Panc1 (cell line): ENCODE data around the gene PSRC1. TPM values are rescaled to one million over a fixed set of nuclear protein-coding genes. Genes with fewer than 3 reads are reported as not detected.

Source experiments
- ATAC-seq: fragments of 200-7000 bp; cut with Tn5 transposase; 2 replicates; pipeline ENCODE4 v1.9.1; 2020; ENCODE audit warnings: mild to moderate bottlenecking, moderate library complexity
- BruUV-seq: library from RNA; stranded (reverse); fragments of 400-500 nt; replicated peaks from 2 replicates; lab custom pipeline; 2021; lab: Mats Ljungman, UMichigan
- CTCF ChIA-PET: fragments of 300-600 bp; sonication (Branson Sonifier 250); formaldehyde crosslinking; loops from one replicate; lab custom pipeline; 2022; ENCODE audit warnings: antibody characterized with exemption; lab: Charles Lee
- POLR2A ChIA-PET: fragments of 300-600 bp; sonication (Branson Sonifier 250); formaldehyde crosslinking; loops from one replicate; lab custom pipeline; 2022; ENCODE audit warnings: antibody characterized with exemption; lab: Charles Lee
- DNase-seq: peaks from one replicate; pipeline ENCODE4 v3.0.0-alpha.2; 2010; ENCODE audit warnings: low read depth, low spot score
- H3K27ac ChIP-seq: 2 replicates; pipeline ENCODE4 v1.5.1; 2011; ENCODE audit warnings: mild to moderate bottlenecking, low read length, inconsistent platforms
- H3K27me3 ChIP-seq: fragments of 200-500 bp; sonication (Bioruptor generic); 2 replicates; pipeline ENCODE4 v1.6.0; 2014; ENCODE audit warnings: low read length, inconsistent platforms; ENCODE audit not compliant: control insufficient read depth, insufficient read depth
- H3K36me3 ChIP-seq: fragments of 200-500 bp; sonication (Bioruptor generic); 2 replicates; pipeline ENCODE4 v1.5.1; 2014; ENCODE audit warnings: inconsistent platforms, mild to moderate bottlenecking, low read length, moderate library complexity; ENCODE audit not compliant: control insufficient read depth, insufficient read depth
- H3K4me1 ChIP-seq: 2 replicates; pipeline ENCODE4 v1.5.1; 2011; ENCODE audit warnings: inconsistent platforms, mild to moderate bottlenecking, low read length, moderate library complexity; ENCODE audit not compliant: control insufficient read depth, insufficient read depth
- H3K4me3 ChIP-seq, 2 experiments: 2 replicates each; pipeline ENCODE4 v1.5.1; 2011 to 2012; ENCODE audit warnings: low read depth in 2 of 2, low read length in 2 of 2, mild to moderate bottlenecking in 2 of 2, inconsistent platforms in 1 of 2, moderate library complexity in 1 of 2
- H3K9me3 ChIP-seq: fragments of 200-500 bp; sonication (Bioruptor generic); 2 replicates; pipeline ENCODE4 v1.5.1; 2014; ENCODE audit warnings: low read depth, mild to moderate bottlenecking, inconsistent platforms, low read length, moderate library complexity; ENCODE audit not compliant: control insufficient read depth, insufficient read depth
- POLR2AphosphoS5 ChIP-seq: IDR thresholded peaks from 2 replicates; pipeline ENCODE4 v1.6.1; 2012; ENCODE audit warnings: mild to moderate bottlenecking, low read depth, low read length, moderate library complexity
- SIN3A ChIP-seq: IDR thresholded peaks from 2 replicates; pipeline ENCODE4 v1.6.1; 2012; ENCODE audit warnings: low read depth, mild to moderate bottlenecking, low read length, moderate library complexity, borderline replicate concordance; ENCODE audit not compliant: insufficient read depth
- TCF7L2 ChIP-seq: IDR thresholded peaks from 2 replicates; pipeline ENCODE4 v1.6.1; 2011; ENCODE audit warnings: mild to moderate bottlenecking, low read depth, low read length, inconsistent platforms
- in situ Hi-C: cut with HindIII; loops from 2 replicates; pipeline ENCODE4 v1.10.0; 2016; ENCODE audit warnings: low sequenced_read_pairs, low pct_unique_long_range_greater_than_20kb
- intact Hi-C: fragments of 100-400 bp; cut with micrococcal nuclease; formaldehyde crosslinking; loops from one replicate; pipeline ENCODE4 v1.10.0; 2022; ENCODE audit not compliant: unreplicated experiment
- total RNA-seq: library from RNA; stranded (reverse); gene quantifications from one replicate; pipeline ENCODE4 v1.2.1, GENCODE V29; 2021; ENCODE audit not compliant: unreplicated experiment
- TF ChIP-seq, protein P1 (sequence below): fragments of 450-650 bp; IDR thresholded peaks from 2 replicates; pipeline ENCODE4 v1.5.1; 2017; ENCODE audit warnings: mild to moderate bottlenecking
- TF ChIP-seq, protein P2 (sequence below), 2 experiments: IDR thresholded peaks; 2 replicates each; pipeline ENCODE4 v1.6.1; 2011 to 2012; ENCODE audit warnings: low read depth in 2 of 2, control low read depth in 1 of 2, low read length in 1 of 2, mild to moderate bottlenecking in 1 of 2, moderate library complexity in 1 of 2; ENCODE audit not compliant: insufficient read depth in 1 of 2

Gene PSRC1
- total RNA-seq, 1 experiment from 2014 or later: 40.6 TPM

- Histone ChIP-seq H3K27ac (no peak overlapping the region), H3K27me3 (no peaks in the 10 kb centered on the region), H3K9me3 (no peaks in the 10 kb centered on the region), H3K4me3 (peak overlapping the region; percentile 26 to 45), H3K4me1 (peaks cover 11% of the 10 kb centered on the region), H3K36me3 (no peaks in the 10 kb centered on the region)
- intact Hi-C loops: no loop called here
- in situ Hi-C loops: no loop called here
- DNase-seq: no peak
- ChIA-PET POLR2A (no interaction called here), CTCF (interaction anchor here (0.6 kb wide), 1 partner anchor 44 kb away, joined by 3 read pairs; no protein-coding TSS in a partner anchor)
- TF ChIP-seq POLR2AphosphoS5 (no peak), SIN3A (no peak), TCF7L2 (no peak)
- TF ChIP-seq, protein P1, sequence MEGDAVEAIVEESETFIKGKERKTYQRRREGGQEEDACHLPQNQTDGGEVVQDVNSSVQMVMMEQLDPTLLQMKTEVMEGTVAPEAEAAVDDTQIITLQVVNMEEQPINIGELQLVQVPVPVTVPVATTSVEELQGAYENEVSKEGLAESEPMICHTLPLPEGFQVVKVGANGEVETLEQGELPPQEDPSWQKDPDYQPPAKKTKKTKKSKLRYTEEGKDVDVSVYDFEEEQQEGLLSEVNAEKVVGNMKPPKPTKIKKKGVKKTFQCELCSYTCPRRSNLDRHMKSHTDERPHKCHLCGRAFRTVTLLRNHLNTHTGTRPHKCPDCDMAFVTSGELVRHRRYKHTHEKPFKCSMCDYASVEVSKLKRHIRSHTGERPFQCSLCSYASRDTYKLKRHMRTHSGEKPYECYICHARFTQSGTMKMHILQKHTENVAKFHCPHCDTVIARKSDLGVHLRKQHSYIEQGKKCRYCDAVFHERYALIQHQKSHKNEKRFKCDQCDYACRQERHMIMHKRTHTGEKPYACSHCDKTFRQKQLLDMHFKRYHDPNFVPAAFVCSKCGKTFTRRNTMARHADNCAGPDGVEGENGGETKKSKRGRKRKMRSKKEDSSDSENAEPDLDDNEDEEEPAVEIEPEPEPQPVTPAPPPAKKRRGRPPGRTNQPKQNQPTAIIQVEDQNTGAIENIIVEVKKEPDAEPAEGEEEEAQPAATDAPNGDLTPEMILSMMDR: no peak
- TF ChIP-seq, protein P2, sequence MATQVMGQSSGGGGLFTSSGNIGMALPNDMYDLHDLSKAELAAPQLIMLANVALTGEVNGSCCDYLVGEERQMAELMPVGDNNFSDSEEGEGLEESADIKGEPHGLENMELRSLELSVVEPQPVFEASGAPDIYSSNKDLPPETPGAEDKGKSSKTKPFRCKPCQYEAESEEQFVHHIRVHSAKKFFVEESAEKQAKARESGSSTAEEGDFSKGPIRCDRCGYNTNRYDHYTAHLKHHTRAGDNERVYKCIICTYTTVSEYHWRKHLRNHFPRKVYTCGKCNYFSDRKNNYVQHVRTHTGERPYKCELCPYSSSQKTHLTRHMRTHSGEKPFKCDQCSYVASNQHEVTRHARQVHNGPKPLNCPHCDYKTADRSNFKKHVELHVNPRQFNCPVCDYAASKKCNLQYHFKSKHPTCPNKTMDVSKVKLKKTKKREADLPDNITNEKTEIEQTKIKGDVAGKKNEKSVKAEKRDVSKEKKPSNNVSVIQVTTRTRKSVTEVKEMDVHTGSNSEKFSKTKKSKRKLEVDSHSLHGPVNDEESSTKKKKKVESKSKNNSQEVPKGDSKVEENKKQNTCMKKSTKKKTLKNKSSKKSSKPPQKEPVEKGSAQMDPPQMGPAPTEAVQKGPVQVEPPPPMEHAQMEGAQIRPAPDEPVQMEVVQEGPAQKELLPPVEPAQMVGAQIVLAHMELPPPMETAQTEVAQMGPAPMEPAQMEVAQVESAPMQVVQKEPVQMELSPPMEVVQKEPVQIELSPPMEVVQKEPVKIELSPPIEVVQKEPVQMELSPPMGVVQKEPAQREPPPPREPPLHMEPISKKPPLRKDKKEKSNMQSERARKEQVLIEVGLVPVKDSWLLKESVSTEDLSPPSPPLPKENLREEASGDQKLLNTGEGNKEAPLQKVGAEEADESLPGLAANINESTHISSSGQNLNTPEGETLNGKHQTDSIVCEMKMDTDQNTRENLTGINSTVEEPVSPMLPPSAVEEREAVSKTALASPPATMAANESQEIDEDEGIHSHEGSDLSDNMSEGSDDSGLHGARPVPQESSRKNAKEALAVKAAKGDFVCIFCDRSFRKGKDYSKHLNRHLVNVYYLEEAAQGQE (IDR thresholded peaks at IDR 0.05; ENCODE audit: insufficient read depth in 1 of 2, low read depth in 2 of 2, low read length in 1 of 2): no peak
- BruUV-seq: no TSS peak
- peak; percentile 62 for ATAC-seq
Measured at GRCh38 chr1:109249654-109250401, 33.1 kb downstream of the PSRC1 start.

GRCh38 chr1:109248797-109249629 lies 33.9 kb downstream of the PSRC1 start, which contains the start of gene CELSR2:
TSS of gene CELSR2 (plus strand) at chr1:109249539. CDS start at chr1:109250080, 541 bp downstream.
- Histone ChIP-seq H3K4me3 (peak within 1 kb of the TSS; percentile 26 to 45), H3K27me3 (no peaks in the 10 kb centered on the region), H3K36me3 (no peaks in the 10 kb centered on the region), H3K9me3 (no peaks in the 10 kb centered on the region), H3K27ac (no peak within 1 kb of the TSS), H3K4me1 (peaks cover 7% of the 10 kb centered on the region)
- ChIA-PET CTCF (interaction anchor here (0.6 kb wide), 1 partner anchor 43 kb away, joined by 3 read pairs; no protein-coding TSS in a partner anchor), POLR2A (no interaction called here)
- intact Hi-C loops: no loop called here
- in situ Hi-C loops: no loop called here
- TF ChIP-seq TCF7L2: no peak
- TF ChIP-seq, protein P2 (IDR thresholded peaks at IDR 0.05; ENCODE audit: insufficient read depth in 1 of 2, low read depth in 2 of 2, low read length in 1 of 2): no peak
- TF ChIP-seq, protein P1: no peak
- no peak for TF ChIP-seq SIN3A
- no peak for TF ChIP-seq POLR2AphosphoS5
- ATAC-seq (peak; percentile 89), DNase-seq (no peak)
- no TSS peak for BruUV-seq
